Gastrocnemius medialis (tissue), 4 donors: Measurements from ENCODE around the gene EEF1AKMT2.

Experiments
- POLR2A ChIP-seq, 2 donors: fragments of 450-650 bp; IDR thresholded peaks; one replicate each; pipeline ENCODE4 v1.6.1; 2017; ENCODE audit warnings: antibody characterized with exemption in 2 of 2, mild to moderate bottlenecking in 2 of 2, moderate library complexity in 2 of 2
- TF ChIP-seq, protein P1 (sequence below), 5 experiments: fragments of 450-650 bp in 3 of 5; fragments of 200-600 bp in 2 of 5; sonication (generic) in 2 of 5; IDR thresholded peaks in 4 of 5; conservative IDR thresholded peaks in 1 of 5; 1 replicate in 4 of 5; 2 replicates in 1 of 5; pipeline ENCODE4 v1.5.1; 2016 to 2019; ENCODE audit warnings: antibody characterized with exemption in 5 of 5, mild to moderate bottlenecking in 3 of 5, moderate library complexity in 3 of 5

DNA sequence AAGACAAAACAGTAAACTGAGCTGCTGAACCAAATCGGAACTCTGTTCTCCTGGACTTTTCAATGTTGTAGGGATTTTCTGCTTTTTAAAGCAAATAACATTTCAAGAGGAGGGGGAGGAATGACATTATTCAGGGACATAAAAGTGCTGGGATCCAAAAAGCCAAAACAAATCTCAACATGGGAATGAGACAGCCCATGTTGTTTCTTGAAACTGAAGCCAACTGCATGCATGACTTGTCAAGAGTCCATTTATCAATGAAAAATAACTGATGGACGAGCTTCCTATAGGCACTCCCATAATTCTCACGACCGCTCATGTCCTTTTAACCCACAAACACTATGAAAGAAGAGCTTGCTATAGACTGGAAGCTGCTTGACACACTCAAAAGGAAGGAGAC lies 75.3 kb downstream of the EEF1AKMT2 start:
- TF ChIP-seq POLR2A (IDR thresholded peaks at IDR 0.05): no peak
- TF ChIP-seq, protein P1, sequence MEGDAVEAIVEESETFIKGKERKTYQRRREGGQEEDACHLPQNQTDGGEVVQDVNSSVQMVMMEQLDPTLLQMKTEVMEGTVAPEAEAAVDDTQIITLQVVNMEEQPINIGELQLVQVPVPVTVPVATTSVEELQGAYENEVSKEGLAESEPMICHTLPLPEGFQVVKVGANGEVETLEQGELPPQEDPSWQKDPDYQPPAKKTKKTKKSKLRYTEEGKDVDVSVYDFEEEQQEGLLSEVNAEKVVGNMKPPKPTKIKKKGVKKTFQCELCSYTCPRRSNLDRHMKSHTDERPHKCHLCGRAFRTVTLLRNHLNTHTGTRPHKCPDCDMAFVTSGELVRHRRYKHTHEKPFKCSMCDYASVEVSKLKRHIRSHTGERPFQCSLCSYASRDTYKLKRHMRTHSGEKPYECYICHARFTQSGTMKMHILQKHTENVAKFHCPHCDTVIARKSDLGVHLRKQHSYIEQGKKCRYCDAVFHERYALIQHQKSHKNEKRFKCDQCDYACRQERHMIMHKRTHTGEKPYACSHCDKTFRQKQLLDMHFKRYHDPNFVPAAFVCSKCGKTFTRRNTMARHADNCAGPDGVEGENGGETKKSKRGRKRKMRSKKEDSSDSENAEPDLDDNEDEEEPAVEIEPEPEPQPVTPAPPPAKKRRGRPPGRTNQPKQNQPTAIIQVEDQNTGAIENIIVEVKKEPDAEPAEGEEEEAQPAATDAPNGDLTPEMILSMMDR (IDR thresholded peaks at IDR 0.05 in 4 of 5, conservative IDR thresholded peaks at IDR 0.05 in 1 of 5): no peak
